HuH-7 (cell line): ENCODE measurements around the gene COL12A1.
"Not testable (repeated sequence)": the region's sequence is repeated elsewhere in the genome, so short reads cannot be mapped to it uniquely, and the experiment has no call there.

ENCODE experiments used
- DNase-seq: peaks from one replicate; pipeline ENCODE4 v3.0.0; 2011; ENCODE audit warnings: low spot score

The COL12A1 gene

GRCh38 chr6:75211920-75212590 is 6.2 kb upstream of the COL12A1 start:
- DNase-seq: no peak

GRCh38 chr6:75210885-75211739 is 5.3 kb upstream of the COL12A1 start:
- DNase-seq: no peak

GRCh38 chr6:75209184-75209723 is 3.4 kb upstream of the COL12A1 start:
- no peak for DNase-seq

GRCh38 chr6:75208298-75209183 is 2.7 kb upstream of the COL12A1 start:
- peak; percentile 87 for DNase-seq

GRCh38 chr6:75206576-75207342 is 906 bp upstream of the COL12A1 start:
- DNase-seq: no peak

GRCh38 chr6:75204959-75205775 is 686 bp downstream of the COL12A1 start:
- no peak for DNase-seq

GRCh38 chr6:75204217-75204958 is 1.5 kb downstream of the COL12A1 start:
- peak; percentile 88 for DNase-seq

GRCh38 chr6:75203721-75204120 is 2.1 kb downstream of the COL12A1 start:
- DNase-seq: no peak

GRCh38 chr6:75202676-75203131 is 3.1 kb downstream of the COL12A1 start:
- DNase-seq: no peak

GRCh38 chr6:75201901-75202672 is 3.8 kb downstream of the COL12A1 start:
- no peak for DNase-seq

- DNase-seq: no peak
Measured at GRCh38 chr6:75201021-75201420, 4.8 kb downstream of the COL12A1 start.

- DNase-seq: no peak
Measured at GRCh38 chr6:75199889-75200288, 6.0 kb downstream of the COL12A1 start.

- no peak for DNase-seq
Measured at GRCh38 chr6:75196081-75196687, 9.7 kb downstream of the COL12A1 start.

GRCh38 chr6:75188221-75188925 is 17.5 kb downstream of the COL12A1 start:
- no peak for DNase-seq

GRCh38 chr6:75186581-75186980 is 19.3 kb downstream of the COL12A1 start:
- DNase-seq: not testable (repeated sequence)

- no peak for DNase-seq
Measured at GRCh38 chr6:75183099-75183541, 22.7 kb downstream of the COL12A1 start.

- DNase-seq: no peak
Measured at GRCh38 chr6:75180864-75181263, 25.0 kb downstream of the COL12A1 start.

- no peak for DNase-seq
Measured at GRCh38 chr6:75178757-75179156, 27.1 kb downstream of the COL12A1 start.
